GM12878 (cell line): ENCODE results near the gene HYAL4. TPM values are rescaled to one million over a fixed set of nuclear protein-coding genes. Genes with fewer than 3 reads are reported as not detected.

Experiments
- ATAC-seq: fragments of 200-7000 bp; cut with Tn5 transposase; 3 replicates; pipeline ENCODE4 v1.9.1; 2020; ENCODE audit warnings: mild to moderate bottlenecking, moderate library complexity
- Bru-seq: library from RNA; stranded (reverse); fragments of 400-500 nt; gene quantifications from one replicate; lab custom pipeline; 2021; lab: Mats Ljungman, UMichigan
- BruChase-seq, 2 experiments: library from RNA; stranded (reverse); fragments of 400-500 nt; gene quantifications; one replicate each; lab custom pipeline; 2021; lab: Mats Ljungman, UMichigan
- BruUV-seq: library from RNA; stranded (reverse); fragments of 400-500 nt; replicated peaks from 2 replicates; lab custom pipeline; 2021; lab: Mats Ljungman, UMichigan
- CTCF ChIA-PET: fragments of 300-600 bp; sonication (Branson Sonifier 250); formaldehyde crosslinking; extraction: SDS; loops from one replicate; lab custom pipeline; 2021; ENCODE audit warnings: inconsistent platforms; lab: Yijun Ruan, JAX
- POLR2A ChIA-PET: fragments of 350-600 bp; formaldehyde crosslinking; extraction: SDS; loops from one replicate; lab custom pipeline; 2021; ENCODE audit warnings: inconsistent platforms; lab: Charles Lee
- RAD21 ChIA-PET: fragments of 300-600 bp; sonication (Branson Sonifier 250); formaldehyde crosslinking; loops from one replicate; lab custom pipeline; 2023; ENCODE audit warnings: antibody characterized with exemption; ENCODE audit not compliant: unreplicated experiment; lab: Charles Lee
- SMC1A ChIA-PET: fragments of 300-600 bp; sonication (Branson Sonifier 250); formaldehyde crosslinking; loops from one replicate; lab custom pipeline; 2023; ENCODE audit not compliant: unreplicated experiment, uncharacterized antibody; lab: Charles Lee
- DNase-seq: peaks from one replicate; pipeline ENCODE4 v3.0.0-alpha.2; 2011; ENCODE audit warnings: low read depth, low spot score
- FAIRE-seq: peaks from 3 replicates; lab custom pipeline; 2011; peaks lifted over from hg19 to GRCh38; lab: Jason Lieb, UNC
- H2AFZ ChIP-seq: 2 replicates; pipeline ENCODE4 v1.6.0; 2011; ENCODE audit warnings: low read depth, low read length, control low read depth; ENCODE audit not compliant: control insufficient read depth
- H3K27ac ChIP-seq: 2 replicates; pipeline ENCODE4 v1.5.1; 2011; ENCODE audit warnings: control low read depth; ENCODE audit not compliant: control insufficient read depth, insufficient read depth
- H3K27me3 ChIP-seq, 2 experiments: replicated peaks in 1 of 2; 2 replicates each; pipeline versions ENCODE4 v1.6.0 to v1.6.1; 2011; ENCODE audit warnings: low read length in 1 of 2; ENCODE audit not compliant: control insufficient read depth in 2 of 2, insufficient read depth in 2 of 2
- H3K36me3 ChIP-seq, 2 experiments: 2 replicates each; pipeline ENCODE4 v1.5.1; 2011; ENCODE audit warnings: low read length in 1 of 2; ENCODE audit not compliant: control insufficient read depth in 2 of 2, insufficient read depth in 2 of 2
- H3K4me1 ChIP-seq: 2 replicates; pipeline ENCODE4 v1.6.1; 2011; ENCODE audit warnings: mild to moderate bottlenecking, low read length, moderate library complexity, mixed read lengths; ENCODE audit not compliant: control insufficient read depth, insufficient read depth
- H3K4me2 ChIP-seq: 2 replicates; pipeline ENCODE4 v1.6.0; 2011; ENCODE audit warnings: control low read depth; ENCODE audit not compliant: control insufficient read depth, insufficient read depth
- H3K4me3 ChIP-seq: fragments of 200-600 bp; sonication (generic); 2 replicates; pipeline ENCODE4 v1.5.1; 2016
- H3K79me2 ChIP-seq: 2 replicates; pipeline ENCODE4 v1.6.0; 2011; ENCODE audit warnings: low read length; ENCODE audit not compliant: control insufficient read depth, insufficient read depth
- H3K9ac ChIP-seq: 2 replicates; pipeline ENCODE4 v1.8.0; 2011; ENCODE audit warnings: low read length, control low read depth, mixed read lengths; ENCODE audit not compliant: control insufficient read depth, insufficient read depth
- H3K9me3 ChIP-seq: replicated peaks from 3 replicates; pipeline ENCODE4 v1.5.1; 2011; ENCODE audit warnings: mild to moderate bottlenecking, low read length; ENCODE audit not compliant: control insufficient read depth, insufficient read depth
- H4K20me1 ChIP-seq: 2 replicates; pipeline ENCODE4 v1.6.0; 2011; ENCODE audit not compliant: control insufficient read depth, insufficient read depth
- CBFB ChIP-seq: IDR thresholded peaks from 2 replicates; pipeline ENCODE4 v1.6.1; 2016; ENCODE audit warnings: antibody characterized with exemption, low read depth
- DPF2 ChIP-seq: fragments of 450-650 bp; IDR thresholded peaks from 2 replicates; pipeline ENCODE4 v1.6.1; 2017; ENCODE audit warnings: mild to moderate bottlenecking
- ETV6 ChIP-seq, 2 experiments: fragments of 450-650 bp in 1 of 2; IDR thresholded peaks in 1 of 2; conservative IDR thresholded peaks in 1 of 2; 2 replicates each; pipeline ENCODE4 v1.6.1; 2014; ENCODE audit warnings: antibody characterized with exemption in 1 of 2, borderline replicate concordance in 1 of 2, low read depth in 1 of 2, mild to moderate bottlenecking in 1 of 2, moderate library complexity in 1 of 2
- FOXM1 ChIP-seq: IDR thresholded peaks from 2 replicates; pipeline ENCODE4 v1.6.1; 2012; ENCODE audit warnings: low read depth, mild to moderate bottlenecking, inconsistent platforms, low read length, moderate library complexity
- SREBF2 ChIP-seq: IDR thresholded peaks from 2 replicates; pipeline ENCODE4 v1.6.1; 2012; ENCODE audit warnings: mild to moderate bottlenecking, low read length
- TAF1 ChIP-seq: IDR thresholded peaks from 2 replicates; pipeline ENCODE4 v1.6.1; 2011; ENCODE audit warnings: mild to moderate bottlenecking, low read depth, low read length, borderline replicate concordance
- TBL1XR1 ChIP-seq: IDR thresholded peaks from 2 replicates; pipeline ENCODE4 v1.6.1; 2012; ENCODE audit warnings: low read depth, low read length, improper control_type of control experiment
- WGBS: methylation state at CpG from one replicate; pipeline ENCODE4 v1.1.6; 2016; ENCODE audit warnings: low lambda C conversion rate; ENCODE audit not compliant: insufficient replicate concordance, insufficient coverage; ENCODE audit errors: missing lambda C conversion rate; 5-methylcytosine and 5-hydroxymethylcytosine counted together
- in situ Hi-C: fragments of 300-500 bp; cut with MboI; formaldehyde crosslinking; loops from 9 replicates; pipeline ENCODE4 v1.14.3; 2018; ENCODE audit warnings: mixed read lengths
- intact Hi-C: fragments of 100-400 bp; cut with micrococcal nuclease; formaldehyde crosslinking; loops from one replicate; pipeline ENCODE4 v1.14.2; 2022; ENCODE audit not compliant: unreplicated experiment
- long read RNA-seq, 2 experiments: library from polyadenylated mRNA; unstranded; transcript quantifications; one replicate each; pipeline ENCODE4 v2.0.0, GENCODE V29; 2019 to 2020
- polyA minus RNA-seq, 3 experiments: library from RNA; depleted of rRNA, polyadenylated mRNA; stranded (reverse); fragments of >200 nt; gene quantifications; 2 replicates each; pipeline ENCODE4 v1.2.3, GENCODE V29; 2011
- polyA plus RNA-seq, 11 experiments: library from polyadenylated mRNA; depleted of rRNA in 4 of 11; unstranded in 6 of 11; stranded (reverse) in 5 of 11; fragments of >200 nt; fragmentation: Nextera tagmentation in 4 of 11; fragmentation: Illumina TruSeq in 1 of 11; extraction: Ambion mirVana in 4 of 11; extraction: Trizol in 1 of 11; gene quantifications; 1 replicate in 1 of 11; 2 replicates in 10 of 11; pipeline versions ENCODE4 v1.2.1 to v1.2.3, GENCODE V29; 2011 to 2016; ENCODE audit warnings: inconsistent platforms in 2 of 11, missing spikeins in 2 of 11, low read depth in 1 of 11
- total RNA-seq, 4 experiments: library from RNA; depleted of rRNA in 3 of 4; stranded (reverse); fragments of >200 nt in 3 of 4; fragmentation: Illumina TruSeq in 1 of 4; extraction: Trizol in 1 of 4; gene quantifications; 2 replicates each; pipeline versions ENCODE4 v1.2.1 to v1.2.3, GENCODE V29; 2013 to 2021

HYAL4 gene
- 1.3 and 2.0 TPM in 2 replicates for total RNA-seq (2013; cell fraction: nucleolus; rRNA removed)
- total RNA-seq (2014; rRNA removed) (0.16 and 0.28 TPM in 2 replicates), total RNA-seq (2014; rRNA removed; fragmentation: Illumina TruSeq; extraction: Trizol) (0.22 and 0.32 TPM in 2 replicates), total RNA-seq (2021) (0.37 TPM in 1 of 2 replicates, not detected in the other), polyA plus RNA-seq (2011; rRNA removed) (0.88 and 1.1 TPM in 2 replicates), polyA plus RNA-seq (2014; fragmentation: Illumina TruSeq; extraction: Trizol) (0.26 TPM in 1 of 2 replicates, not detected in the other), polyA plus RNA-seq (2014; fragmentation: Nextera tagmentation; extraction: Ambion mirVana) (under 1 TPM; 0.20 to 0.26 TPM), polyA plus RNA-seq (2014; rRNA removed) (0.40 TPM in 1 of 2 replicates, not detected in the other), polyA plus RNA-seq (2016; fragmentation: Nextera tagmentation; extraction: Ambion mirVana) (under 1 TPM; 0.14 to 0.37 TPM), polyA minus RNA-seq (2011; rRNA and poly(A)+ RNA removed) (0.57 and 0.59 TPM in 2 replicates), Bru-seq, nascent RNA (percentile 38 among the genes with signal in this experiment), BruChase-seq, experiment 1, labeled RNA remaining after a 6-hour chase (percentile 43 among the genes with signal in this experiment), BruChase-seq, experiment 2, labeled RNA remaining after a 2-hour chase (percentile 42 among the genes with signal in this experiment)
- polyA plus RNA-seq (2011; ENCODE audit: low read depth): not detected
- 0.13 and 0.15 TPM in 2 replicates for polyA plus RNA-seq (2011; cell fraction: cytosol; rRNA removed)
- polyA plus RNA-seq (2011; cell fraction: nucleus; rRNA removed): 0.88 and 1.6 TPM in 2 replicates
- polyA plus RNA-seq (2012): 0.09 and 0.18 TPM in 2 replicates
- not detected in 2 replicates for polyA minus RNA-seq (2011; cell fraction: cytosol; rRNA and poly(A)+ RNA removed)
- 0.67 and 0.97 TPM in 2 replicates for polyA minus RNA-seq (2011; cell fraction: nucleus; rRNA and poly(A)+ RNA removed)
- long read RNA-seq, experiment 1, partial matches to known transcripts: 0 of 2 reads
- long read RNA-seq, experiment 1, other reads (novel, unspliced or antisense): 2 of 2 reads
- long read RNA-seq, experiment 2, partial matches to known transcripts: 0 of 4 reads
- long read RNA-seq, experiment 2, other reads (novel, unspliced or antisense): 4 of 4 reads

- BruUV-seq: no TSS peak
- Histone ChIP-seq H2AFZ (no peak within 1 kb of the TSS), H4K20me1 (no peaks in the 10 kb centered on the region), H3K9me3 (no peaks in the 10 kb centered on the region), H3K4me1 (no peaks in the 10 kb centered on the region), H3K36me3 (no peaks in the 10 kb centered on the region), H3K27ac (no peak within 1 kb of the TSS), H3K79me2 (no peaks in the 10 kb centered on the region), H3K27me3 (no peaks in the 10 kb centered on the region), H3K4me3 (no peak within 1 kb of the TSS), H3K4me2 (no peak within 1 kb of the TSS), H3K9ac (no peak within 1 kb of the TSS)
- FAIRE-seq (no peak), DNase-seq (no peak), ATAC-seq (no peak)
- TF ChIP-seq SREBF2 (no peak), FOXM1 (no peak), DPF2 (no peak), CBFB (no peak), TBL1XR1 (no peak), TAF1 (no peak), ETV6 (conservative IDR thresholded peaks at IDR 0.05 in 1 of 2, IDR thresholded peaks at IDR 0.05 in 1 of 2; ENCODE audit: borderline replicate concordance in 1 of 2, low read depth in 1 of 2) (no peak)
- ChIA-PET SMC1A (interaction anchor here (2.8 to 4.1 kb wide), 2 partner anchors 20 kb away, joined by 19 to 26 read pairs; no protein-coding TSS in a partner anchor), RAD21 (interaction anchor here (1.2 kb wide), 3 partner anchors 20 to 69 kb away, joined by 3 to 5 read pairs (median 3); no protein-coding TSS in a partner anchor), POLR2A (interaction anchor here (0.6 kb wide), 2 partner anchors 20 to 21 kb away, joined by 3 to 4 read pairs; no protein-coding TSS in a partner anchor), CTCF (interaction anchor here (0.6 to 4.5 kb wide), 4 partner anchors 13 to 352 kb away, joined by 3 to 25 read pairs (median 6); no protein-coding TSS in a partner anchor)
- WGBS: 54% methylated on average over 11 of the region's 11 CpGs
- in situ Hi-C loops (no loop called here), intact Hi-C loops (no loop called here)
Observed at GRCh38 chr7:123844712-123845219, at the start of gene HYAL4. TSS of gene HYAL4 (plus strand) at chr7:123845169. CDS start at chr7:123868274, 23,105 bp downstream.
